GM19467 (cell line): ENCODE data around the gene CPB2.

ENCODE experiments used
- ATAC-seq: cut with Tn5 transposase; IDR thresholded peaks from one replicate; pipeline ENCODE4 v1.9.1; 2021; ENCODE audit warnings: mild to moderate bottlenecking, moderate library complexity; ENCODE audit not compliant: unreplicated experiment

CPB2 gene

DNA sequence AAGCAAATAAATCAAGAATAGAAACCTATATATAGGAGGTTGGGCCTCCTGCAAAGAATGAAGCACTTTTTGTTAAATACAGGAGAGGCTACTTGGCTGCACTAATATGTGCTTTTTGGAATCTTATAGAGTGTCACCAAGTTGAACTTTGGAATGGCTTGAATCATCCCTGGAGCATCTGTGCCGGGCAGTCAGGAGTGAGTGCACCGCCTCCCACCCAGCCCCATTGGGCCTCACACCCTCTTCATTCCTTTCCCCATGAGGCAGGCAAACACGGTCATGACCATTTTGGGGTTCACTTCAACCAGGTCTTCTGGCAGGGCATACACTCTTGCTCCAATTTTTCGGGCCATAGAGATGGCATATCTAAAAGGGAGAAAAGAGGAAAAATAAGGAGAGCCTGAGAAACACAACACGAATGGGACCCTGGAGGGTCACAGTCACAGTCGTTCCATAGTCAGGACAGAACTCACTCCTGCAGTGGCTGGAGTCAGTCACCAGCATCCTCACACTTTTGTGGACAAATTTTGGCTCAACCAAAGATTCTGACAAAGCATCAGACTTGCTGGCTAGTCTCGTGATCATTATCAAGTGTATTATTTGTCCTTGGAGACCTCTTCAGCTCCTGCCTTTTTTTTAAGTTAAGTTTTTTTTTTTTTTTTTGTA, 22.7 kb upstream of the CPB2 start:
- no peak for ATAC-seq

DNA sequence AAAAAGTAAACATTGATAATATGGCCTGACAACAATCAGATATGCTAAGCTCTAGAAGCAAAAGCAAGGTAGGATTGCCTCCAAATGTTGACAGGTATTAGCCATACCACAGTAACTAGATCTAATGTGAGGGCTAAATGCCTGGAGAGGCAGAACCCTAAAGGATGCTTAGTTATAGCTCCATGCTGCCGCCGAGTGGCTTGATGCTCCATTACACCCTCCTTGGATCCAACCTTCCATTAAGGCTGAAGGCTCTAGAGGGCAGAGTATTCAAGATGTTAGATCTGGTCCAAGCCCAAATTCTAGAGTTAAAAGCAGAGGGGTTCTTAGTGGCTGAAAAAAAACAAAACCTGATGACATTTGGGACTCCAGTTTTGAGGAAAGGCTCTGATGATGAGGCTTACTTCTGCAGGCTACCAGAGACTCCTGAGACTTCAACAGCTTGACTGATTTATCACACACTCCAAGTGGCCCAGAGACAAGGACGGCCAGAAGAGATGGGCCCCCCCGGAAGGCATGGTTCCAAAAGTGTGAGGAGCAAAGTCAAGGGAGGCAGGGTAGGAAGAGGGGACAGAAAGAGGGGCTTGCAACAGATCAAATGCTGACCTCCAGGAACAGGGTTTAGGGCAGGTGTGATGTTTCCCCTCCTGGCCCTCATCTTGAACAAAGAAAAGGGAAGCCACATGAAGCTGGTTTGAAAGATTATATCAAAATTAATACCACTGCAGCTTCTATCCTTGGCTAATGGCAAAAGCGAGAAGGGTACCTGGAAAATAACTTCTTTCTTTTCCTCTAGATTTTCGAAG, 21.9 kb upstream of the CPB2 start:
- no peak for ATAC-seq

DNA sequence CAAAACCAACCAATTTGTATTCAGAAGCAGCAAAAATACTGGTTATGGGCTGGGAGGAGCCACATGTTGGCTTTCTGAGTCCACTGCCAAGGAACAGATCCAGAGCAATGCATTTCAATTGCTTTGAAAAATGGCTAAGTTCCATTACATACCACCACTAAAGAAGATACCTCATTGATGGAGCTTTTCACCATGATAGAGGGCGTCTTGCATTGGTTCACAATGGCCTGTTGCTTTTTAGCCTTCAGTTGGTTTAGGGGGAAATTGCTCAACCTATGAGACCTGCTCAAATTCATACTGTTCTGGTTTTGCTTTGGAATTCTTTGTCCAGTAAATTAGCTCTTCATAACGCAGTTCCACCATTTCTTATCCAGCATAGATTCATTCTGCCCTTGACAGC, 21.2 kb upstream of the CPB2 start:
- ATAC-seq = no peak

- ATAC-seq = no peak
Measured at GRCh38 chr13:46124967-46125933, 20.4 kb upstream of the CPB2 start.

DNA sequence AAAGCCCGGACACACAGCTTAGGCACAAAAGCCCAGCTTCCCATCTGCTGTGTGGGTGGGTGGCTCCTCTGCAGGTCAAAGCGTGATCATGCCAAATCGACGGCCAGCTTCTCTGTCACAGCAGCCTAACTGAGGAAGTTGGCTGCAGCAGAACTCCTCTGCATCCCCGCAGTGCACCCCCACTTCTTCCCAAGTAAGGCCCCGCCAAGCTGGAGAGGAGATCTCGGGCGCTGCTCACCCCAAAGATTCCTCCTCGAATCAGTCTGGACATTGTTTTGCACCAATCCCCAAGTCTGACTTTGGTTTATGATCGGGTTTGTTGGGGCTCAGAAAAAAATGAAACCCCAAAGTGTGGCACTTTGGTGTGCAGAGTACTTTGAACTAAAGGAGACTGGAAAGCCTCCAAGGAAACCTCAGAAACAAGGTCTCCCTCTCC, 19.7 kb upstream of the CPB2 start:
- no peak for ATAC-seq

DNA sequence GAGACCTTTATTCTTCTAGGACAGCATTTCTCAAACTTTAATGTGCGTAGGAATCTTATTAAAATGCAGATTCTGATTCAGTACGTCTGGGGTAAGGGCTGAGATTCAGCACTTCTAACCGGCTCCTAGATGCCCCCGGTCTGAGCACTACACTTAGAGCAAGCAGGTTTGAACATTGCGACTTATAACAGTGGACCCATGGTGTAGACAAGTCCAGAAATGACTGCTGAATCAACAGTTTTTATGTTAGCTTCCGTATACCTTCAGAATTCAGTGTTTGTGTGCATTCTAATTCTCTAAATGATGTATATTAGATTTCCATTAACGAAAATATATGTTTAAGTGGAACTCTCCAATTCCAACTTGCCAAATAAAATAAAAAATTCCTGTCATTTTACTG, 17.5 kb upstream of the CPB2 start:
- ATAC-seq = no peak

GRCh38 chr13:46121597-46122163, 16.8 kb upstream of the CPB2 start:
- ATAC-seq = no peak

GRCh38 chr13:46121033-46121432, 16.2 kb upstream of the CPB2 start:
- no peak for ATAC-seq

DNA sequence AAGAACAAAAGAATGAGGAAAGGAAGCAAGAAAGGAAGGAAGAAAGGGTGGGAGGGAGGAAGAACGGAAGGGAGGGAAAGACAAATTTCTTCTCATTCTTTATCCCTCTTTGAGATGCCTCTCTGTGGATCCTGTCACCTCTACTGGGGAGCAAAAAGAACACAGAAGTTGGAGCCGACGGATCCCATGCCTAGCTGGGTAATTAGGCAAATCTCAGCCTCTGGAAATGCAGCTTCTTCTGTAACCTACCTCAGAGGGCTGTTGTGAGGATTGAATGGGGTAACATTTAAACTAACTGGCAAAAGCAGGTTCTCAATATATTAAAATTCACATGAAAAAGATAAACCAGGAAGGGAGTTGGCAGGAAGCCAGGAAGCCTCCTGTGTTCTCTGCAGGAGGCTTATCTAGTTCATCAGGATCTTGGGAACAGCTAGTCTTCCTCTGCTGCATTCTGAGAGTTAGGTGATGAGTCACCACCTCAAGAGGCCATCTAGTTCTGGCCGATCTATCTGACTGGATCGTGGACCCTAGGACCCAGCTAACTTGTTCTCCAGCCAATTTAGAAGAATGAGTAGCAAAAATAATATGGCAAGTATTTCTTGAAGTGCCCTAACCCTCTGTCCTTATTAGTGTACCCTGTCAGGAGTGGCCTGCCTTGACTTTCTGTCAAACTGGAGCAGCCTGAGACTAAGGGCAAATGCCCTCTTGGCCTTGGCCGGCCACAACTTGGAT, 15.2 kb upstream of the CPB2 start:
- ATAC-seq = no peak

DNA sequence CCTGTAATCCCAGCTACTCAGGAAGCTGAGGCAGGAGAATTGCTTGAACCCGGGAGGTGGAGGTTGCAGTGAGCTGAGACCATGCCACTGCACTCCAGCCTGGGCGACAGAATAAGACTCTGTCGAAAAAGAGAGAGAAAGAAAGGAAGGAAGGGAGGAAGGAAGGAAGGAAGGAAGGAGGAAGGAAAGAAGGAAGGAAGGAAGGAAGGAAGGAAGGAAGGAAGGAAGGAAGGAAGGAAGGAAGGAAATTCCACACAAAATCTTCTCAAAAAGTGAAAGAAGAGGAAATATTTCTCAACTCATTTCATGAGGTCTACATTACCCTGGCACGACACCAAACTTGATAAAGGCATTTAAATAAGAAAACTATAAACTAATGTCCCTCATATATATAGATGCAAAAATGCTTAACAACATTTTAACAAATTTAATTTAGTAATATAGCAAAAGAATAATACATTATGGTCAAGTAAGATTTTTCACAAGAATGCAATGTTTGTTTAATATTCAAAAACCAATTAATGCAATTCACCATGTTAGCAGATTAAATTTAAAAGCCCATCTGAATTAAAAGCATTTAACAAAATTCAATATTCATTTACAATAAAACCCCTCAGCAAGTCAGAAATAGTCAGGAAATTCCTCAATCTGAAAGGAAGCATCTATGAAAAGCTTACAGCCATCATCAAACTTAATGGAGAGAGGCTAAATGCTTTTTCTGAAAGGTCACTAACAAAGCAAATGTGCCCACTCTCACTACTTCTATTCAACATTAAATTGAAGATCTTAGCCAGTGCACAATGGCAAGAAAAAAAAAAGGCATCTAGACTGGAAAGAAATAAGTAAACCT, 12.0 kb upstream of the CPB2 start:
- ATAC-seq = no peak

DNA sequence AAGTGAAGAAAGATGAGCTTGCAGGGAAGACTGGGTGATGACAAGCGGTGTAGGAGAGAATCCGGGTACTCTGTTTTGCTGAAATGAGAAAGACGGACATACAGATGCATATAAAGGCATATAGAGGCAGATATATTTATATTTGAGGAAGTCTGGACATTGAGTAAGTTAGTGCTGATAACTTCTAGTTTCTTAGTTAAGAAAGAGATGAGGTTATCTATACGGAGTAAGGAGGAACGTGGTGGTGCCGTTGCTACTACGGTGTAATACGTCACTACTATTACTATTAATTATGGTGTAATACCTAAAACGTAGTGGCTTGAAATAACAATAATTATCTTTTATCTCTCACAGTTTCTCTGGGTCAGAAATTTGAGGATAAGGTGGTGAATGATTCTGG, 9.8 kb upstream of the CPB2 start:
- no peak for ATAC-seq

DNA sequence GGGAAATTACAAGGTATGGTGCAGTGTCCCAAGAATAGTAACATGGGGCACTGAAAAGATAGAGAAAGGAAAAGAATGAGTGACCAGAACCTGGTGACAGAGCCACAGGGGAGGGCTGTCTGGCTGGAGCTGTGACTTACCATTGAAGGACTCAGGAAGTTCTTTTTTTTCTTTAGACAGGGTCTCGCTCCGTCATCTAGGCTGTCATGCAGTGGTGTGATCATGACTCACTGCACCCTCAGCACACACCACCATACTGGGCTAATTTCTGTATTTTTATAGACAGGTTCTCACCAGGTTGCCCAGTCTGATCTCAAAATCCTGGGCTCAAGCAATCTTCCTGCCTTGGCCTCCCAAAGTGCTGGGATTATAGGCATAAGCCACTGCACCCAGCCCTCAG, 8.8 kb upstream of the CPB2 start:
- no peak for ATAC-seq

DNA sequence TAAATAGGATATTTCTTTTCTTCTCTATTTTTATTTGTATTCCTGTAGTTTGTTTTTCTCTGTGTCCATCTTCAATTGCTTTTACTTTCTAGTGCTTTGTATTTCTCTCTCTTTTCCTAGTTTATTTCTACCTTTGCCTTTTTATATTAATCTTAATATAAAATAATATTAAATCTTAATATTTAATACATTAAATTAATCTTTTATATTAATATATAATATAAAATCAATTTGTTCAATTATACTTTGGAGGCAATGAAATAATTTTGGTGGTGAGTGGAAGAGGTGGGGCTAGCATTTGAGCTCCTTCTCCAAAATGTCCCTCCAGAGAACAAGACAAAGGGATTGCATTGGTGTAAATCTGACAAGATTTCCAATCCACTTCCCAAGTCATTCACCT, 6.3 kb upstream of the CPB2 start:
- ATAC-seq = no peak

DNA sequence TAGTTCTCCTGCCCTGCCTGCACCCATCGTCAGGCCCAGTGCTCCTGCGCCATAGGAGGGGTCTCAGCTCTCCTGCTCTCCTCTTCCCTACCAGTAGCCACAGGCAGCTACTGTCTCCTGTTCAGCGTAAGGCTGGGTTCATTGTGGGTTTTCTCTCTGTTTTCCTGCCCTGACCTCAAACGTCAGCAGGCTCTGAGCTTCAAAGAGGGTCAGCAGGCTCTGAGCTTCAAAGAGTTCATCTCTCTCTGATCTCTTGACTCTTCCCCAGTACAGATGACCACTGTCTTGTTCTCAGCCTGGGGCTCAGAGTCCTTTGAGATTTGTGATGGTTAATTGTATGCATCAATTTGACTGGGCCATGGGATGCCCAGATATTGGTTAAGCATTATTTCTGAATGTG, 4.6 kb upstream of the CPB2 start:
- no peak for ATAC-seq

GRCh38 chr13:46106839-46107371, 2.1 kb upstream of the CPB2 start:
- no peak for ATAC-seq

DNA sequence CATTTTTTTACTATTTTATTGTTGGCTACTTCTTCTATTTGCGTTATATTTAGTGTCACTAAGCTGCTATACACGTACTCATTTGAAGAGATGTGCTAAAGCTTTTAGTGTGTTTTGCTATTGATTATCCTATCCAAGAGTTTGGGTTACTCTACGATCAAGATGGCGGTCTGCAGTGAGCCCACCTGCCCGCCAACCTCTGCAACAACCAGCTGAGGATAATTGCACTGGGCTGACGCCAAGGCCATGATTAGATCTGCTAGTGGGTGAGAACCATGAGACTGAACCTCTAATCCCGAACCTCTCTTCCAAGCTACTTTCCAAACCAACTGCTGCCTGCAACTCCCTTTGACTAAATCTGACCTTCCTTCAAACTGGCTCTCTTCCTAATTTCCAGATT, 1.8 kb downstream of the CPB2 start:
- no peak for ATAC-seq

- no peak for ATAC-seq
Measured at GRCh38 chr13:46102255-46102605, 2.6 kb downstream of the CPB2 start.

- no peak for ATAC-seq
Measured at GRCh38 chr13:46101484-46102254, 3.2 kb downstream of the CPB2 start.

DNA sequence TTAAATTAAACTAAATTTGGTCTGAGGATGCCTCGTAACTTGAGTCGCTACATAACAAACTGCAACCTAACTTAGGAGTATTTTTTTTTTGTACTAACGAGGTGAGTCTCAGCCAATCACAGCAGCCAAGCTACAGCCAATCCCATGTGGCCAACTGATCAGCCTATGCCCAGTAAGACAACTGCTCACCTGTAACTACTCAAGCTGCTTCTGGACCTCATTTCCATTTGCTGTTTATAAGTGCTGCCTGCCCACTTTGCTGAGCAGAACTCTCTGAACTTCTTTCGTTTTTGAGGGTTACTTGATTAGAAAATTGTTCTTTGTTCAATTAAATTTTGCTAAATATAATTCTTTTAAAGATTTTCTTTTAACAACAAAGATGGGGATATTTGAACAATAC, 3.8 kb downstream of the CPB2 start:
- no peak for ATAC-seq
